Ishikawa (cell line): ENCODE measurements around the gene ADARB1.

Experiments
- CREB1 ChIP-seq: IDR thresholded peaks from 2 replicates; pipeline ENCODE4 v1.6.1; 2012; ENCODE audit warnings: low read depth
- EP300 ChIP-seq: IDR thresholded peaks from 2 replicates; pipeline ENCODE4 v1.6.1; 2012; ENCODE audit warnings: borderline replicate concordance
- FOXM1 ChIP-seq: IDR thresholded peaks from 2 replicates; pipeline ENCODE4 v1.6.1; 2012; ENCODE audit warnings: low read depth, borderline replicate concordance
- TAF1 ChIP-seq: IDR thresholded peaks from 2 replicates; pipeline ENCODE4 v1.6.1; 2012; ENCODE audit warnings: low read depth, mild to moderate bottlenecking
- TF ChIP-seq, protein P1 (sequence below): IDR thresholded peaks from 2 replicates; pipeline ENCODE4 v1.6.1; 2012
- TF ChIP-seq, protein P2 (sequence below): IDR thresholded peaks from 2 replicates; pipeline ENCODE4 v1.6.1; 2012; ENCODE audit warnings: low read depth, mild to moderate bottlenecking
- TF ChIP-seq, protein P3 (sequence below): IDR thresholded peaks from 2 replicates; pipeline ENCODE4 v1.6.1; 2012

DNA sequence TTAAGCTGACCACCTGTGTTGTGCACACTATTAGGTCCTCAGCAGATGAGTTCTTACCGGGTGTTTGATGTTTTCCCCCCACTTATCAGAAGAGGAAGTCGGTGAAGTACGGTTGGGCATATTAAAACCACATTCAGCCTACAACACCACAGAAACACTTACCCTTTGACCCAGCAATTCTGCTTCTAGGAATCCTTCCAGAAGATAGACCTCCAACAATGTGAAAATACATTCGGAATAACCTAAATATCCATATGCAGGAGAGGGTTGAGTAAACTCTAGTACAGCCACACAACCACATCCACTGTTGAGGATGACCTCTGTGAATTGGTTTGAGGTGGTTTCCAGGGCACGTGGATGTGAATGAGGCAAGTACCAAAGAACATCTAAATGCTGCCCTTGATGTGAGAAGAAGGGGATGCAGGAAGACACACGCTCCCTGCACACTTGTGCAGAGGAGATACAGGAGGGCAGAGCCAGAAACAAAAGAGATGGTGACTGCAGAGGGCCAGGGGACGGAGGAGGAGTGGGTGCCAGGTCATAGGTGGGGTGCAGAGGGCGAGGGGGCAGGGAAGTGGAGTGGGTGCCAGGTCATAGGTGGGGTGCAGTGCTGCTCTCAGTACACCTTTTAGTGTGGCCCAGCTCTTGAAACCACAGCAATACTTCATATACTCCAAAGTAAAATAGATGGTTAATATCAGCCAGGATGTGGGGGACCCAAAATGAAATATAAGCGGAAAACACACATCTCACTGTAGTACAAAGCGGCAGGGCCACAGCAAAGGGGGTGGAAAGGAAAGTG is 12.8 kb downstream of the ADARB1 start:
- TF ChIP-seq, protein P1, sequence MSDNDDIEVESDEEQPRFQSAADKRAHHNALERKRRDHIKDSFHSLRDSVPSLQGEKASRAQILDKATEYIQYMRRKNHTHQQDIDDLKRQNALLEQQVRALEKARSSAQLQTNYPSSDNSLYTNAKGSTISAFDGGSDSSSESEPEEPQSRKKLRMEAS, result no peak
- no peak for TF ChIP-seq FOXM1
- TF ChIP-seq, protein P2, sequence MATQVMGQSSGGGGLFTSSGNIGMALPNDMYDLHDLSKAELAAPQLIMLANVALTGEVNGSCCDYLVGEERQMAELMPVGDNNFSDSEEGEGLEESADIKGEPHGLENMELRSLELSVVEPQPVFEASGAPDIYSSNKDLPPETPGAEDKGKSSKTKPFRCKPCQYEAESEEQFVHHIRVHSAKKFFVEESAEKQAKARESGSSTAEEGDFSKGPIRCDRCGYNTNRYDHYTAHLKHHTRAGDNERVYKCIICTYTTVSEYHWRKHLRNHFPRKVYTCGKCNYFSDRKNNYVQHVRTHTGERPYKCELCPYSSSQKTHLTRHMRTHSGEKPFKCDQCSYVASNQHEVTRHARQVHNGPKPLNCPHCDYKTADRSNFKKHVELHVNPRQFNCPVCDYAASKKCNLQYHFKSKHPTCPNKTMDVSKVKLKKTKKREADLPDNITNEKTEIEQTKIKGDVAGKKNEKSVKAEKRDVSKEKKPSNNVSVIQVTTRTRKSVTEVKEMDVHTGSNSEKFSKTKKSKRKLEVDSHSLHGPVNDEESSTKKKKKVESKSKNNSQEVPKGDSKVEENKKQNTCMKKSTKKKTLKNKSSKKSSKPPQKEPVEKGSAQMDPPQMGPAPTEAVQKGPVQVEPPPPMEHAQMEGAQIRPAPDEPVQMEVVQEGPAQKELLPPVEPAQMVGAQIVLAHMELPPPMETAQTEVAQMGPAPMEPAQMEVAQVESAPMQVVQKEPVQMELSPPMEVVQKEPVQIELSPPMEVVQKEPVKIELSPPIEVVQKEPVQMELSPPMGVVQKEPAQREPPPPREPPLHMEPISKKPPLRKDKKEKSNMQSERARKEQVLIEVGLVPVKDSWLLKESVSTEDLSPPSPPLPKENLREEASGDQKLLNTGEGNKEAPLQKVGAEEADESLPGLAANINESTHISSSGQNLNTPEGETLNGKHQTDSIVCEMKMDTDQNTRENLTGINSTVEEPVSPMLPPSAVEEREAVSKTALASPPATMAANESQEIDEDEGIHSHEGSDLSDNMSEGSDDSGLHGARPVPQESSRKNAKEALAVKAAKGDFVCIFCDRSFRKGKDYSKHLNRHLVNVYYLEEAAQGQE, result no peak
- TF ChIP-seq, protein P3, sequence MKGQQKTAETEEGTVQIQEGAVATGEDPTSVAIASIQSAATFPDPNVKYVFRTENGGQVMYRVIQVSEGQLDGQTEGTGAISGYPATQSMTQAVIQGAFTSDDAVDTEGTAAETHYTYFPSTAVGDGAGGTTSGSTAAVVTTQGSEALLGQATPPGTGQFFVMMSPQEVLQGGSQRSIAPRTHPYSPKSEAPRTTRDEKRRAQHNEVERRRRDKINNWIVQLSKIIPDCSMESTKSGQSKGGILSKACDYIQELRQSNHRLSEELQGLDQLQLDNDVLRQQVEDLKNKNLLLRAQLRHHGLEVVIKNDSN, result no peak
- no peak for TF ChIP-seq TAF1
- no peak for TF ChIP-seq EP300
- TF ChIP-seq CREB1, result no peak
